Neuron (in vitro differentiated cells): ENCODE measurements around the gene SRSF7.
"Not testable (repeated sequence)": the region's sequence is repeated elsewhere in the genome, so short reads cannot be mapped to it uniquely, and the experiment has no call there.

Experiments
- H2AFZ ChIP-seq: one replicate; pipeline ENCODE4 v1.6.1; 2013; ENCODE audit warnings: low read depth, mild to moderate bottlenecking, inconsistent platforms, low read length, moderate library complexity
- H3K27me3 ChIP-seq: one replicate; pipeline ENCODE4 v1.6.1; 2013; ENCODE audit warnings: low read length; ENCODE audit not compliant: insufficient read depth
- H3K36me3 ChIP-seq: one replicate; pipeline ENCODE4 v1.6.1; 2013; ENCODE audit warnings: low read length; ENCODE audit not compliant: insufficient read depth
- H3K4me1 ChIP-seq: one replicate; pipeline ENCODE4 v1.6.1; 2013; ENCODE audit warnings: low read length; ENCODE audit not compliant: insufficient read depth
- H3K4me3 ChIP-seq: 2 replicates; pipeline ENCODE4 v1.5.1; 2013; ENCODE audit warnings: mild to moderate bottlenecking, low read length, moderate library complexity
- H3K9me3 ChIP-seq: one replicate; pipeline ENCODE4 v1.6.1; 2013; ENCODE audit warnings: low read length

Gene SRSF7

DNA sequence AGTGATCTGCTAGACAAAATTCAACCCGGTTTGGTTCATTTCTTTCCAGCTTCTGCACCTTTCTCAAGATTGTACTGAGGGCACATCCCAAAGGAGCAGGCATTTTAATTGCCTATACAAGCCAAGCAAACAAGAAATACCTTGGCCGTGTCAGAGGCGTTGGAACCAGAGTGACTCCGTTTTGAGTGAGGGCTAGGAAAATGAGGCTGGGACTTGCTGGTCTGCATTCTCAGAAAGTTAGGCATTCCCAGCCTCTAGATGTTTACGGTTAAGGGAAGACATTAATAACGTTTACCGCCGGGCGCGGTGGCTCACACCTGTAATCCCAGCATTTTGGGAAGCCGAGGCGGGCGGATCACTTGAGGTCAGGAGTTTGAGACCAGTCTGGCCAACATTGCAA is 25.4 kb upstream of the SRSF7 start:
- peaks cover 10% of the 10 kb centered on the region for H3K4me1 ChIP-seq
- H3K27me3 ChIP-seq = no peaks in the 10 kb centered on the region
- no peaks in the 10 kb centered on the region for H3K9me3 ChIP-seq
- peaks cover 8% of the 10 kb centered on the region for H3K36me3 ChIP-seq
- H2AFZ ChIP-seq = no peak overlapping the region
- no peak overlapping the region for H3K4me3 ChIP-seq

GRCh38 chr2:38775921-38776225 is 24.7 kb upstream of the SRSF7 start:
- Histone ChIP-seq H3K4me1 (peaks cover 10% of the 10 kb centered on the region), H2AFZ (no peak overlapping the region), H3K4me3 (no peak overlapping the region), H3K27me3 (no peaks in the 10 kb centered on the region), H3K9me3 (no peaks in the 10 kb centered on the region), H3K36me3 (peaks cover 3% of the 10 kb centered on the region)

GRCh38 chr2:38775097-38775920 is 24.1 kb upstream of the SRSF7 start:
- Histone ChIP-seq H3K4me3 (no peak overlapping the region), H3K36me3 (peaks cover under 1% of the 10 kb centered on the region), H2AFZ (no peak overlapping the region), H3K27me3 (no peaks in the 10 kb centered on the region), H3K9me3 (no peaks in the 10 kb centered on the region), H3K4me1 (peaks cover 10% of the 10 kb centered on the region)

GRCh38 chr2:38771632-38772031 is 20.5 kb upstream of the SRSF7 start:
- no peak overlapping the region for H3K4me3 ChIP-seq
- no peaks in the 10 kb centered on the region for H3K9me3 ChIP-seq
- H3K27me3 ChIP-seq = no peaks in the 10 kb centered on the region
- H3K4me1 ChIP-seq = no peaks in the 10 kb centered on the region
- H2AFZ ChIP-seq = no peak overlapping the region
- H3K36me3 ChIP-seq = no peaks in the 10 kb centered on the region

DNA sequence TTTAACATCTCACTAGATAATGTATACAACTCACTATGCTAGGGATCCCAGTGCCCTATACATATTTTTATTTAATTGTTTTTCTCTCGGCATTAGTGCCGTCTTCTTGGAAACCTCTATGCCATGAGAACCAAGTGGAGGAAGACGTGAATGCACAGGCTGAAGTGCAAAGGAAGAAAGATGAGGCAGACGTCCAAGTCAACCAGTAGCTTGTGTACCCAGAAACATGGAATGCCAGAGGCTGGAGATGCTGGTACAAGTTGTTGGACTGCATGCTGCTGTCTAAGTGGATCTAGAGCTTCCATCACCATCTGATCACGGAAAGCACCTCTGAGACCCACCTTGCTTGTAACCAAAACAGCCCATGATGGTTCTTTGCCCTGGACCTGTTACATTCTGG is 14.4 kb upstream of the SRSF7 start:
- Histone ChIP-seq H3K27me3 (no peaks in the 10 kb centered on the region), H2AFZ (no peak overlapping the region), H3K36me3 (no peaks in the 10 kb centered on the region), H3K4me1 (no peaks in the 10 kb centered on the region), H3K4me3 (no peak overlapping the region), H3K9me3 (no peaks in the 10 kb centered on the region)

DNA sequence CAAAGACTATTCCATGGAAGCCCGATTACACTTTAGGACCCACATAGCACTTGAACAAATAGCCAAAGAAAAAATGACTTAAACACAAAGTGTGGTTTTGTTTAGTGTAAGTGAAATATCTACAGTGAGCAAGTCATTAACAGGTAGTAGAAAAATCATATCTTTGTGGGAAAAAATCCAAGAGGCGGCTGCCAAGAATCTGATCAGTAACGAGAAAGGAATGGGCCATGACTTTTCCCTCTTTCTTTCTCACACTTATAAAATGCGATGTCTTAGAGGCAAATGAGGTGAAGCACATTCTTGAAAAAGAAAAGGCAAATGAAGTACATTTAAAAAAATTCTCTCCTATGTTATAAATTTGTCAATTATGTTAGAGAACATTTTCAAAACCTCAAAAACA is 14.0 kb upstream of the SRSF7 start:
- Histone ChIP-seq H3K4me3 (no peak overlapping the region), H3K27me3 (no peaks in the 10 kb centered on the region), H3K9me3 (no peaks in the 10 kb centered on the region), H3K4me1 (no peaks in the 10 kb centered on the region), H2AFZ (no peak overlapping the region), H3K36me3 (no peaks in the 10 kb centered on the region)

DNA sequence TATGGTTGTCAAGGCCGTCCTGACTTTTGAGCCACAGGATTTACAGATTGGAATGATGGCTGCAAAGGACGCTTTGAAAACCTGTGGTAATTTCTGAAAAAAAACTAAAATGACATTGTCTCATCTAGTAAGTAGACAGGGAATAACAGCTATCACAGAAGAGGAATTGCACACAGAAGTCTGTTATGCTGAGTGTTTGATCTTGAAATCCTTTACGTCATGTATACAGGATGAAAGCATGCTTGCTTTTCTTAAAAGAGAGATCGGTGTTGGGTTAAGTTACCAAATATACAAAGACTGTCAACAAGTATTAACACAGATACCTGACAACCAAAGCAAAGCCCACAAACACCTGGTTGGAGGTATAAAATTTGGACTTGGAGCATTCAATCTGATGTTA is 12.6 kb upstream of the SRSF7 start:
- Histone ChIP-seq H3K27me3 (no peaks in the 10 kb centered on the region), H2AFZ (no peak overlapping the region), H3K4me3 (no peak overlapping the region), H3K9me3 (no peaks in the 10 kb centered on the region), H3K36me3 (no peaks in the 10 kb centered on the region), H3K4me1 (no peaks in the 10 kb centered on the region)

DNA sequence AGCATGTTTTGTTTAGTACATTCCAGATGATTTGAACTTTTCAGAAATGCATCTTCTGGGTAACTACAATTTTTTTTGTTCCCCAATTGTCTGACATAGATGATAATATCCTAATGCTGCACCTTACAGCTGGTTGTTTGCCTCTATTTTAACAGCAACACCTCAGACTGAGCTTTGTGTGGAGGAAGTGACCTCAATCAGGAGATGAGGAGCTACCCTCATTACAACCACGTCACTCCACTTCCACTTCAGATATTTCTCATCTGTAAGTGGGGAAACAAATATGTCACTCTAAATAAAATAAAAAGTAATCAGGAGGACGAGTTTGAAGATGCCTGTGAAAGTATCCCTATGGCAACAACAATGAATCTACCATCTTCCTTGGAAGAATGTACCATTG is 12.1 kb upstream of the SRSF7 start:
- H3K4me3 ChIP-seq = no peak overlapping the region
- H3K9me3 ChIP-seq = no peaks in the 10 kb centered on the region
- H2AFZ ChIP-seq = no peak overlapping the region
- no peaks in the 10 kb centered on the region for H3K36me3 ChIP-seq
- H3K4me1 ChIP-seq = no peaks in the 10 kb centered on the region
- H3K27me3 ChIP-seq = no peaks in the 10 kb centered on the region

DNA sequence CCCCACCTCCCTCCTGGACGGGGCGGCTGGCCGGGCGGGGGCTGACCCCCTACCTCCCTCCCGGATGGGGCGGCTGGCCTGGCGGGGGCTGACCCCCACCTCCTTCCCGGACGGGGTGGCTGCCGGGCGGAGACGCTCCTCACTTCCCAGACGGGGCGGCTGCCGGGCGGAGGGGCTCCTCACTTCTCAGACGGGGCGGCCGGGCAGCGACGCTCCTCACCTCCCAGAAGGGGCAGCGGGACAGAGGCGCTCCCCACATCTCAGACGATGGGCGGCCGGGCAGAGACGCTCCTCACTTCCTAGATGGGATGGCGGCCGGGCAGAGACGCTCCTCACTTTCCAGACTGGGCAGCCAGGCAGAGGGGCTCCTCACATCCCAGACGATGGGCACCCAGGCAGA is 4.7 kb upstream of the SRSF7 start:
- H3K36me3 ChIP-seq, H3K9me3 ChIP-seq, H3K4me3 ChIP-seq, H3K27me3 ChIP-seq, H3K4me1 ChIP-seq, H2AFZ ChIP-seq: not testable (repeated sequence)

GRCh38 chr2:38754506-38754905 is 3.3 kb upstream of the SRSF7 start:
- Histone ChIP-seq H3K4me3 (no peak overlapping the region), H2AFZ (no peak overlapping the region), H3K27me3 (no peaks in the 10 kb centered on the region), H3K36me3 (peaks cover 5% of the 10 kb centered on the region), H3K4me1 (peaks cover 3% of the 10 kb centered on the region), H3K9me3 (no peaks in the 10 kb centered on the region)

DNA sequence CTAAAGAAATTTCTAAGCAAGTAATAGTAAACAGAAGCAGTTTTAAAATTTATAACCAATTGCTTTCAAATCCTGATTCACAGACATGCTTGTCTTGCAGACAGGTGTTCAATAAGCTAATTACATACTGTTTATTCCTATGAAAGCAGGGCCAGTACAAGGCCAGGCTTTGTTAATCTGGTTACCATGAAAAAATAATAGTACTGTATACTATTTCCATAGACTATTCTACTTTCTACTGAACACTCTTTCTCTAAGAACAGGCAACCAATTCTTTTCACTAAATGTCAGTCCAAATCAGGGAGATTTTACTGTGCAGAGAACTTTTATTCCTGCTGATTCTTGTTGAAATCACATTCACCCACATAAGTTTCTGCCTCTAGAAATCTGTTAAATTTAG is 2.9 kb upstream of the SRSF7 start:
- H3K27me3 ChIP-seq = no peaks in the 10 kb centered on the region
- H3K9me3 ChIP-seq = no peaks in the 10 kb centered on the region
- H3K4me1 ChIP-seq = peaks cover 5% of the 10 kb centered on the region
- peaks cover 10% of the 10 kb centered on the region for H3K36me3 ChIP-seq
- no peak overlapping the region for H2AFZ ChIP-seq
- H3K4me3 ChIP-seq = no peak overlapping the region

DNA sequence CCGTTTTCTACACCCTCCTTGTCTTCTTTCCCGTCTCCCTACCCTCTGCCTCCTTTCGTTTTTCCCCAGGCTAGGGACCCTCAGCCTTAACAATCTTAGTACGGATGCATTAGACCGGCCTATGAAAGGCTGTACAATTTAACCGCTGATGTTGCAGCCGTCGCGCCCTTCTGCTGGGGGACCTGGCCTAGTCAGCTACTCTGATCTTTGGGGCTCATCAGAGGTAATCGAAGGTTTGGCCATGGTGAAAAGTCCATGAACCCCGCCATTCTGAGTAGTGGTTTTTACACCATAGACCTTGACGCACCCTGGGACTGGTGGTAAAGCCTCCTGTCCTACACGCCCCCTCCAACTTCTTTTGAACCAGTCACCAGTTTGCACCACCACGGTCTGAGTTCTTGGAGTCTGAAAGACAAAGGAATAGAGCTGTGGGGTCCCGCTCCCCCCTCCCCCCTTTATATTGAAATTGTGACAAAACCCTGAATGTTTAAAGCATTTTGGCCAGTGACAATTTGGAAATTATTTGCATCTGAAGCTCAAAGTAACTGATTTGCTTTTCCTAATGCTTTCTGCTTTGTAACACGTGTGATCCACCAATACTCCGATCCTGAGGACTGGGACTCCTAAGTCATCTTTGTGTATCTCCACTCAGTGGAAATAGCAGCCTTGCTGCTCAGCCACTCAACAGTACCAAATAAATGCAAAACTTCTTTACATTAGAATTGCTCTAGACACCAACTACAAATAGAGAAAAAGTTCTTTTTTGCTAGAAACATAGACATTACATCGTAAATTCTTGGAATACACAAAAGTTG is 642 bp upstream of the SRSF7 start:
- Histone ChIP-seq H3K4me1 (peaks cover 24% of the 10 kb centered on the region), H2AFZ (peak overlapping the region; percentile 74), H3K9me3 (no peaks in the 10 kb centered on the region), H3K27me3 (no peaks in the 10 kb centered on the region), H3K4me3 (peak overlapping the region; percentile 65), H3K36me3 (peaks cover 32% of the 10 kb centered on the region)

DNA sequence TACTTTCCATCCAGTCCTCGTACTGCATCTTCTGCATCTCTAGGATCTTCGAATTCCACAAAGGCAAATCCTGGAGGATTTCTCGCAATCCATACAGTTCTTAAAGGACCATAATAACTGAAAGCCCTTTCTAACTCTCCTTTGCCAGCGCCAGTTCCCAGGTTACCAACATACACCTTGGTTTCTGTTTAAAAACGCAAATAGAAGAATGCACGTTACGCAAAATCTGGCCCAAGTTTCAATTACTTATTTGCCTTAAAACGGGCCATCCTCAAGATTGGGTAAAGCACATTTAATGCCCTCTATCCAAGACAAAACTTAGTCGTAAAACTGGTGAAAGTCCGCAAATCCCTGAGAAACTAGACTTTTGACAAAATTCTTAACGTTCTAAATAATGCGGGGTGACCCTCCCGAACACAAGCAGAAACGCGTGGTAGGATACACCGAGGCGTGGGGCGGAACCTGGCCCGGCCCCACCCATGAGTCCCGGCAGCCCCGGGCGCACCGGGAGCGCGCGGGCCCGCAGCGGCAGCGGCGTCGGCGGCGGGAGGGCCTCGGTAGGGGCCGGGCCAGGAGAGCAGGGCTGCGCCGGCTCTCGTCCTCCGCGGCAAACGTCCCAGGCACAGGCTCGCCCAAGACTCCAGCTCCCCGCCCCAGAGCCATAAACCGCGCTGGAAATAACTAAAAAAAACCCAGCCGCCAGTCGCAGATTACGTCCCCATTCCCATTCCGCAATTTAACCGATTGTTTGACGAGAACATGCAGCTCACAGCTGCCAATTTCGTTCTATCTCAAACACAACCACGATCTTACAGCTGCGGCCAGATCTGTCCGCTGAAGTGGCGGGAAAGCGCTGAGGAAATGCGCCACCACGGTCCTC is 910 bp downstream of the SRSF7 start:
- peaks cover 48% of the 10 kb centered on the region for H3K36me3 ChIP-seq
- peaks cover 24% of the 10 kb centered on the region for H3K4me1 ChIP-seq
- peak overlapping the region; percentile 65 for H3K4me3 ChIP-seq
- H3K9me3 ChIP-seq = no peaks in the 10 kb centered on the region
- no peak overlapping the region for H2AFZ ChIP-seq
- no peaks in the 10 kb centered on the region for H3K27me3 ChIP-seq
